H1 (cell line): ENCODE results near the gene KRT37. TPM values are rescaled to one million over a fixed set of nuclear protein-coding genes. Genes with fewer than 3 reads are reported as not detected.

Experiments
- CTCF ChIA-PET: fragments of 300-600 bp; sonication (Branson Sonifier 250); formaldehyde crosslinking; loops from one replicate; lab custom pipeline; 2021; ENCODE audit not compliant: partially characterized antibody; lab: Charles Lee
- POLR2A ChIA-PET: fragments of 300-600 bp; sonication (Branson Sonifier 250); formaldehyde crosslinking; loops from one replicate; lab custom pipeline; 2021; ENCODE audit warnings: inconsistent platforms; ENCODE audit not compliant: partially characterized antibody; lab: Charles Lee
- DNase-seq, 2 experiments: peaks; one replicate each; pipeline versions ENCODE4 v3.0.0 to v3.0.0-alpha.2; 2010 to 2022; ENCODE audit warnings: low spot score in 2 of 2, low read depth in 1 of 2, mixed read lengths in 1 of 2
- FAIRE-seq: peaks from 2 replicates; lab custom pipeline; 2011; peaks lifted over from hg19 to GRCh38; lab: Jason Lieb, UNC
- H2AFZ ChIP-seq: 2 replicates; pipeline ENCODE4 v1.8.1; 2012; ENCODE audit warnings: low read length, inconsistent platforms
- H2AK5ac ChIP-seq: 2 replicates; pipeline ENCODE4 v1.6.1; 2013; ENCODE audit warnings: low read depth, low read length
- H2BK120ac ChIP-seq: replicated peaks from 2 replicates; pipeline ENCODE3; 2013; ENCODE audit warnings: low read depth, low read length, inconsistent platforms
- H2BK12ac ChIP-seq: 2 replicates; pipeline ENCODE4 v1.6.1; 2013; ENCODE audit warnings: low read depth, low read length
- H2BK15ac ChIP-seq: 2 replicates; pipeline ENCODE4 v1.6.1; 2013; ENCODE audit warnings: low read length
- H2BK20ac ChIP-seq: 2 replicates; pipeline ENCODE4 v1.6.1; 2013; ENCODE audit warnings: low read length
- H2BK5ac ChIP-seq: 2 replicates; pipeline ENCODE4 v1.6.1; 2013; ENCODE audit warnings: low read depth, low read length
- H3K14ac ChIP-seq: 2 replicates; pipeline ENCODE4 v1.6.1; 2013; ENCODE audit warnings: inconsistent platforms; ENCODE audit not compliant: insufficient read length
- H3K18ac ChIP-seq: 2 replicates; pipeline ENCODE4 v1.6.1; 2013; ENCODE audit warnings: low read length; ENCODE audit errors: extremely low read depth
- H3K23ac ChIP-seq: 2 replicates; pipeline ENCODE4 v1.6.1; 2013; ENCODE audit warnings: inconsistent platforms; ENCODE audit not compliant: insufficient read length
- H3K23me2 ChIP-seq: 2 replicates; pipeline ENCODE4 v1.6.1; 2013; ENCODE audit warnings: low read depth, low read length
- H3K27ac ChIP-seq: 2 replicates; pipeline ENCODE4 v1.6.1; 2011; ENCODE audit warnings: low read depth, low read length, inconsistent platforms
- H3K27me3 ChIP-seq, 4 experiments: replicated peaks in 1 of 4; 1 replicate in 1 of 4; 2 replicates in 3 of 4; pipeline versions ENCODE4 v1.6.1 to v1.8.1; 2011 to 2013; ENCODE audit warnings: low read length in 3 of 4, mild to moderate bottlenecking in 3 of 4, inconsistent platforms in 2 of 4, mixed read lengths in 2 of 4, moderate library complexity in 1 of 4; ENCODE audit not compliant: control insufficient read depth in 3 of 4, insufficient read depth in 3 of 4; ENCODE audit errors: extremely low read depth in 1 of 4
- H3K36me3 ChIP-seq, 4 experiments: 2 replicates each; pipeline versions ENCODE4 v1.6.1 to v1.8.1; 2011 to 2013; ENCODE audit warnings: mild to moderate bottlenecking in 4 of 4, low read length in 3 of 4, moderate library complexity in 2 of 4, control low read depth in 1 of 4, inconsistent platforms in 1 of 4; ENCODE audit not compliant: insufficient read depth in 4 of 4, control insufficient read depth in 2 of 4
- H3K4ac ChIP-seq: replicated peaks from 2 replicates; pipeline ENCODE3; 2013; ENCODE audit warnings: low read length, low read depth, mixed read lengths, inconsistent platforms; ENCODE audit not compliant: insufficient read length
- H3K4me1 ChIP-seq, 4 experiments: replicated peaks in 1 of 4; 1 replicate in 1 of 4; 2 replicates in 3 of 4; pipeline versions ENCODE4 v1.6.1 to v1.8.1; 2011 to 2013; ENCODE audit warnings: low read length in 3 of 4, inconsistent platforms in 2 of 4, mixed read lengths in 1 of 4; ENCODE audit not compliant: insufficient read depth in 4 of 4, control insufficient read depth in 3 of 4
- H3K4me2 ChIP-seq, 2 experiments: 2 replicates each; pipeline versions ENCODE4 v1.6.1 to v1.8.1; 2011 to 2013; ENCODE audit warnings: low read depth in 2 of 2, low read length in 2 of 2, control low read depth in 1 of 2, inconsistent platforms in 1 of 2, mild to moderate bottlenecking in 1 of 2; ENCODE audit not compliant: insufficient read depth in 1 of 2
- H3K4me3 ChIP-seq, 4 experiments: fragments of 200-600, 300-600 bp in 1 of 4; sonication (generic), shearing (Covaris generic), sonication (Bioruptor Twin) in 1 of 4; 2 replicates each; pipeline versions ENCODE4 v1.5.1 to v1.8.1; 2011 to 2016; ENCODE audit warnings: low read length in 4 of 4, low read depth in 3 of 4, control low read depth in 2 of 4, inconsistent platforms in 2 of 4, mild to moderate bottlenecking in 2 of 4, mixed read lengths in 1 of 4, moderate library complexity in 1 of 4; ENCODE audit not compliant: insufficient read depth in 2 of 4; ENCODE audit errors: extremely low read depth in 1 of 4
- H3K56ac ChIP-seq: replicated peaks from 2 replicates; pipeline ENCODE3; 2013; ENCODE audit warnings: low read depth, mild to moderate bottlenecking, mixed read lengths, low read length, inconsistent platforms; ENCODE audit not compliant: insufficient read length
- H3K79me1 ChIP-seq: 2 replicates; pipeline ENCODE4 v1.6.1; 2013; ENCODE audit warnings: low read depth, low read length, control low read depth
- H3K79me2 ChIP-seq, 2 experiments: 2 replicates each; pipeline versions ENCODE4 v1.6.1 to v1.8.1; 2012 to 2013; ENCODE audit warnings: low read length in 2 of 2, mild to moderate bottlenecking in 2 of 2, inconsistent platforms in 1 of 2; ENCODE audit not compliant: insufficient read depth in 2 of 2, control insufficient read depth in 1 of 2
- H3K9ac ChIP-seq, 4 experiments: replicated peaks in 1 of 4; 1 replicate in 1 of 4; 2 replicates in 3 of 4; pipeline versions ENCODE4 v1.6.1 to v1.8.1; 2011 to 2013; ENCODE audit warnings: low read depth in 3 of 4, low read length in 3 of 4, control low read depth in 2 of 4, mild to moderate bottlenecking in 2 of 4, moderate library complexity in 2 of 4, inconsistent platforms in 1 of 4; ENCODE audit errors: extremely low read depth in 1 of 4
- H3K9me3 ChIP-seq, 2 experiments: 2 replicates each; pipeline versions ENCODE4 v1.6.1 to v1.8.1; 2012 to 2013; ENCODE audit warnings: mild to moderate bottlenecking in 2 of 2, moderate library complexity in 2 of 2, control low read depth in 1 of 2, inconsistent platforms in 1 of 2, low read depth in 1 of 2, low read length in 1 of 2, mixed read lengths in 1 of 2; ENCODE audit not compliant: insufficient read depth in 2 of 2
- H4K20me1 ChIP-seq, 2 experiments: replicated peaks in 1 of 2; 2 replicates each; pipeline versions ENCODE3 to v1.8.1; 2011 to 2013; ENCODE audit warnings: inconsistent platforms in 2 of 2, low read length in 2 of 2, mild to moderate bottlenecking in 1 of 2; ENCODE audit not compliant: insufficient read depth in 2 of 2, control insufficient read depth in 1 of 2
- H4K5ac ChIP-seq: 2 replicates; pipeline ENCODE4 v1.6.1; 2013; ENCODE audit warnings: low read length, low read depth, mixed read lengths, inconsistent platforms; ENCODE audit not compliant: insufficient read length
- H4K8ac ChIP-seq: 2 replicates; pipeline ENCODE4 v1.8.0; 2013; ENCODE audit warnings: mild to moderate bottlenecking, moderate library complexity, low read length, inconsistent platforms; ENCODE audit not compliant: insufficient read depth; ENCODE audit errors: extremely low read depth
- H4K91ac ChIP-seq: replicated peaks from 2 replicates; pipeline ENCODE3; 2013; ENCODE audit warnings: low read length, mixed read lengths, inconsistent platforms; ENCODE audit not compliant: insufficient read length
- CEBPB ChIP-seq: IDR thresholded peaks from 2 replicates; pipeline ENCODE4 v1.6.1; 2012; ENCODE audit warnings: low read depth, low read length
- NANOG ChIP-seq: IDR thresholded peaks from 2 replicates; pipeline ENCODE4 v1.6.1; 2011; ENCODE audit warnings: low read length, low read depth, mild to moderate bottlenecking, inconsistent platforms; ENCODE audit not compliant: insufficient read depth, poor library complexity, severe bottlenecking
- WGBS, 2 experiments: shearing (Covaris generic) in 1 of 2; methylation state at CpG; one replicate each; pipeline versions ENCODE4 v1.1.6 to v1.1.7; 2013 to 2015; ENCODE audit warnings: low lambda C conversion rate in 2 of 2, mixed read lengths in 2 of 2, inconsistent platforms in 1 of 2, low coverage in 1 of 2, missing lambda C conversion rate in 1 of 2; ENCODE audit not compliant: insufficient replicate concordance in 2 of 2, insufficient coverage in 1 of 2, insufficient read length in 1 of 2; ENCODE audit errors: extremely low coverage in 1 of 2, missing lambda C conversion rate in 1 of 2; 5-methylcytosine and 5-hydroxymethylcytosine counted together
- polyA plus RNA-seq, 7 experiments: library from polyadenylated mRNA; depleted of rRNA in 3 of 7; stranded (reverse) in 5 of 7; unstranded in 2 of 7; fragments of >200 nt in 5 of 7; fragments of 200-250 nt in 2 of 7; gene quantifications; 1 replicate in 5 of 7; 2 replicates in 1 of 7; 4 replicates in 1 of 7; pipeline versions ENCODE4 v1.2.1 to v1.2.3, GENCODE V29; 2011 to 2013; ENCODE audit warnings: missing spikeins in 2 of 7, mixed read lengths in 2 of 7
- total RNA-seq: library from RNA; stranded (reverse); fragmentation: NEBNext Ultra II Directional; extraction: Animal tissue kit (Norgen Biotek cat#: 25700); gene quantifications from 2 replicates; pipeline ENCODE4 v1.2.1, GENCODE V29; 2021

The KRT37 gene
- total and polyA plus RNA-seq, 2 of the 8 experiments (the other 6 are each of a cell fraction or from before 2014, with no cell fraction given) = not detected

DNA sequence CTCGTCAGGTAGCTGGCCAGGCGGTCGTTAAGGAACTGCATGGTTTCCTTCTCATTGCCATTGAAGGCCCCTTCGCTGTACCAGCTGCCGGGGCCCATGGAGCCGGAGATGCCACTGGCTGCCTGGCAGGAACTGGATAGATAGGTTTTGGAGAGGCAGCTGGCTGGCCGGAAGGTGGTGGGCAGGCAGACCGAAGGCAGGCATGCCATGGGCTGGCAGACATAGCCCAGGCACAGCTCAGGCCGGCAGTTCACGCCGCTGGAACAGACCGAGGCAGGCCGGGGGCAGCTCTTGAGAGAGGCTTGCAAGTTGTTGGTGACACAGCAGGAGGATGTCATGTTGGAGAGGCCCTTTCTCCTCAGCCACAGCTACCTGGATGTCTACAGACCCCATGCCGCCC lies 42.6 kb upstream of the KRT37 start, which contains the start of gene KRT32:
KRT32 (minus strand) TSS at position 399 of the 400 bp plus-strand sequence; CDS start at position 338, 61 bp downstream.
- Histone ChIP-seq H3K9me3 (no peaks in the 10 kb centered on the region; a peak in 1 of 4 replicates), H4K8ac (no peak within 1 kb of the TSS), H4K5ac (no peak within 1 kb of the TSS), H3K56ac (no peak within 1 kb of the TSS), H4K20me1 (no peaks in the 10 kb centered on the region), H2BK20ac (no peak within 1 kb of the TSS), H3K14ac (no peak within 1 kb of the TSS), H3K23me2 (no peaks in the 10 kb centered on the region), H3K36me3 (no peaks in the 10 kb centered on the region), H3K27ac (no peak within 1 kb of the TSS), H3K4me1 (no peaks in the 10 kb centered on the region), H3K4me2 (no peak within 1 kb of the TSS), H3K4me3 (no peak within 1 kb of the TSS), H2AK5ac (no peak within 1 kb of the TSS), H2AFZ (no peak within 1 kb of the TSS), H4K91ac (no peak within 1 kb of the TSS), H3K79me2 (no peaks in the 10 kb centered on the region), H3K27me3 (no peaks in the 10 kb centered on the region), H3K18ac (no peak within 1 kb of the TSS), H3K4ac (no peak within 1 kb of the TSS), H2BK12ac (no peak within 1 kb of the TSS), H2BK15ac (no peak within 1 kb of the TSS), H3K23ac (no peak within 1 kb of the TSS), H3K79me1 (no peaks in the 10 kb centered on the region), H3K9ac (no peak within 1 kb of the TSS), H2BK120ac (no peak within 1 kb of the TSS), H2BK5ac (no peak within 1 kb of the TSS)
- WGBS, 2 experiments = 96% methylated on average over 14 of the region's 14 CpGs; no CpG with 5 or more reads in 1 of the 2 experiments
- DNase-seq = no peak
- POLR2A ChIA-PET = no interaction called here
- CTCF ChIA-PET = interaction anchor here (0.7 to 1.5 kb wide), 4 partner anchors 22 to 604 kb away, joined by 3 to 6 read pairs (median 4); partner anchors contain the start of gene KRT36
- FAIRE-seq = no peak
- TF ChIP-seq CEBPB = no peak
- TF ChIP-seq NANOG = no peak
